ENCODE results near the gene SH3RF3. TPM values are rescaled to one million over a fixed set of nuclear protein-coding genes. Genes with fewer than 3 reads are reported as not detected.

The SH3RF3 gene
- total and polyA plus RNA-seq, 10 of the 15 experiments (the other 5 are each of a cell fraction or from before 2014, with no cell fraction given) = 0.08 to 8.8 (median 2.3) TPM

- no peaks in the 10 kb centered on the region for H3K27me3 ChIP-seq (replicated peaks in 1 of 2; ENCODE audit: control insufficient read depth in 2 of 2, insufficient read depth in 2 of 2, low read length in 1 of 2)
- BruUV-seq (replicated peaks) = no TSS peak
- no peak overlapping the region for H3K9ac ChIP-seq (ENCODE audit: control insufficient read depth, insufficient read depth, low read length)
- no peak overlapping the region for H3K4me3 ChIP-seq
- DNase-seq (ENCODE audit: low read depth, low spot score) (no peak), FAIRE-seq (no peak), ATAC-seq (no peak)
- ChIA-PET CTCF (no interaction called here), SMC1A (ENCODE audit: uncharacterized antibody, unreplicated experiment) (no interaction called here), POLR2A (no interaction called here), RAD21 (ENCODE audit: unreplicated experiment) (interaction anchor here (0.7 to 1.0 kb wide), 2 partner anchors 11 to 15 kb away, joined by 3 read pairs; no protein-coding TSS in a partner anchor)
- no peak overlapping the region for H2AFZ ChIP-seq (ENCODE audit: control insufficient read depth, low read depth, low read length)
- intact Hi-C loops (cut with micrococcal nuclease; ENCODE audit: unreplicated experiment) (no loop called here), in situ Hi-C loops (cut with MboI) (no loop called here)
- no peaks in the 10 kb centered on the region for H3K79me2 ChIP-seq (ENCODE audit: control insufficient read depth, insufficient read depth, low read length)
- peaks cover 6% of the 10 kb centered on the region for H3K4me1 ChIP-seq (ENCODE audit: control insufficient read depth, insufficient read depth, low read length)
- H3K27ac ChIP-seq (ENCODE audit: control insufficient read depth, insufficient read depth) = no peak overlapping the region
- 47% methylated on average over 15 of the region's 15 CpGs for WGBS (ENCODE audit: insufficient coverage, insufficient replicate concordance, low lambda C conversion rate, missing lambda C conversion rate)
- H3K4me2 ChIP-seq (ENCODE audit: control insufficient read depth, insufficient read depth) = no peak overlapping the region
- no peaks in the 10 kb centered on the region for H3K9me3 ChIP-seq (replicated peaks; ENCODE audit: control insufficient read depth, insufficient read depth, low read length)
- no peaks in the 10 kb centered on the region for H3K36me3 ChIP-seq (ENCODE audit: control insufficient read depth in 2 of 2, insufficient read depth in 2 of 2, low read length in 1 of 2)
- no peaks in the 10 kb centered on the region for H4K20me1 ChIP-seq (ENCODE audit: control insufficient read depth, insufficient read depth)
- no peak for TF ChIP-seq JUND (IDR thresholded peaks at IDR 0.05; ENCODE audit: low read depth, low read length)
- TF ChIP-seq EED (IDR thresholded peaks at IDR 0.05; ENCODE audit: low read depth) = no peak
- TF ChIP-seq EP300 (IDR thresholded peaks at IDR 0.05; ENCODE audit: borderline replicate concordance in 1 of 2, control insufficient read depth in 1 of 2, low read depth in 2 of 2, low read length in 2 of 2) = no peak
- TF ChIP-seq, protein P1, sequence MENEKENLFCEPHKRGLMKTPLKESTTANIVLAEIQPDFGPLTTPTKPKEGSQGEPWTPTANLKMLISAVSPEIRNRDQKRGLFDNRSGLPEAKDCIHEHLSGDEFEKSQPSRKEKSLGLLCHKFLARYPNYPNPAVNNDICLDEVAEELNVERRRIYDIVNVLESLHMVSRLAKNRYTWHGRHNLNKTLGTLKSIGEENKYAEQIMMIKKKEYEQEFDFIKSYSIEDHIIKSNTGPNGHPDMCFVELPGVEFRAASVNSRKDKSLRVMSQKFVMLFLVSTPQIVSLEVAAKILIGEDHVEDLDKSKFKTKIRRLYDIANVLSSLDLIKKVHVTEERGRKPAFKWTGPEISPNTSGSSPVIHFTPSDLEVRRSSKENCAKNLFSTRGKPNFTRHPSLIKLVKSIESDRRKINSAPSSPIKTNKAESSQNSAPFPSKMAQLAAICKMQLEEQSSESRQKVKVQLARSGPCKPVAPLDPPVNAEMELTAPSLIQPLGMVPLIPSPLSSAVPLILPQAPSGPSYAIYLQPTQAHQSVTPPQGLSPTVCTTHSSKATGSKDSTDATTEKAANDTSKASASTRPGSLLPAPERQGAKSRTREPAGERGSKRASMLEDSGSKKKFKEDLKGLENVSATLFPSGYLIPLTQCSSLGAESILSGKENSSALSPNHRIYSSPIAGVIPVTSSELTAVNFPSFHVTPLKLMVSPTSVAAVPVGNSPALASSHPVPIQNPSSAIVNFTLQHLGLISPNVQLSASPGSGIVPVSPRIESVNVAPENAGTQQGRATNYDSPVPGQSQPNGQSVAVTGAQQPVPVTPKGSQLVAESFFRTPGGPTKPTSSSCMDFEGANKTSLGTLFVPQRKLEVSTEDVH (IDR thresholded peaks at IDR 0.05; ENCODE audit: low read depth, partially characterized antibody) = no peak
- no peak for TF ChIP-seq RAD21 (IDR thresholded peaks at IDR 0.05; ENCODE audit: insufficient read depth, low read depth, low read length)
- TF ChIP-seq BCL11A (IDR thresholded peaks at IDR 0.05; ENCODE audit: low read depth, low read length) = no peak
- TF ChIP-seq, protein P2, sequence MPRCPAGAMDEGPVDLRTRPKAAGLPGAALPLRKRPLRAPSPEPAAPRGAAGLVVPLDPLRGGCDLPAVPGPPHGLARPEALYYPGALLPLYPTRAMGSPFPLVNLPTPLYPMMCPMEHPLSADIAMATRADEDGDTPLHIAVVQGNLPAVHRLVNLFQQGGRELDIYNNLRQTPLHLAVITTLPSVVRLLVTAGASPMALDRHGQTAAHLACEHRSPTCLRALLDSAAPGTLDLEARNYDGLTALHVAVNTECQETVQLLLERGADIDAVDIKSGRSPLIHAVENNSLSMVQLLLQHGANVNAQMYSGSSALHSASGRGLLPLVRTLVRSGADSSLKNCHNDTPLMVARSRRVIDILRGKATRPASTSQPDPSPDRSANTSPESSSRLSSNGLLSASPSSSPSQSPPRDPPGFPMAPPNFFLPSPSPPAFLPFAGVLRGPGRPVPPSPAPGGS (IDR thresholded peaks at IDR 0.05; ENCODE audit: borderline replicate concordance, insufficient read depth, low read depth, low read length, poor library complexity, severe bottlenecking) = no peak
- TF ChIP-seq, protein P3, sequence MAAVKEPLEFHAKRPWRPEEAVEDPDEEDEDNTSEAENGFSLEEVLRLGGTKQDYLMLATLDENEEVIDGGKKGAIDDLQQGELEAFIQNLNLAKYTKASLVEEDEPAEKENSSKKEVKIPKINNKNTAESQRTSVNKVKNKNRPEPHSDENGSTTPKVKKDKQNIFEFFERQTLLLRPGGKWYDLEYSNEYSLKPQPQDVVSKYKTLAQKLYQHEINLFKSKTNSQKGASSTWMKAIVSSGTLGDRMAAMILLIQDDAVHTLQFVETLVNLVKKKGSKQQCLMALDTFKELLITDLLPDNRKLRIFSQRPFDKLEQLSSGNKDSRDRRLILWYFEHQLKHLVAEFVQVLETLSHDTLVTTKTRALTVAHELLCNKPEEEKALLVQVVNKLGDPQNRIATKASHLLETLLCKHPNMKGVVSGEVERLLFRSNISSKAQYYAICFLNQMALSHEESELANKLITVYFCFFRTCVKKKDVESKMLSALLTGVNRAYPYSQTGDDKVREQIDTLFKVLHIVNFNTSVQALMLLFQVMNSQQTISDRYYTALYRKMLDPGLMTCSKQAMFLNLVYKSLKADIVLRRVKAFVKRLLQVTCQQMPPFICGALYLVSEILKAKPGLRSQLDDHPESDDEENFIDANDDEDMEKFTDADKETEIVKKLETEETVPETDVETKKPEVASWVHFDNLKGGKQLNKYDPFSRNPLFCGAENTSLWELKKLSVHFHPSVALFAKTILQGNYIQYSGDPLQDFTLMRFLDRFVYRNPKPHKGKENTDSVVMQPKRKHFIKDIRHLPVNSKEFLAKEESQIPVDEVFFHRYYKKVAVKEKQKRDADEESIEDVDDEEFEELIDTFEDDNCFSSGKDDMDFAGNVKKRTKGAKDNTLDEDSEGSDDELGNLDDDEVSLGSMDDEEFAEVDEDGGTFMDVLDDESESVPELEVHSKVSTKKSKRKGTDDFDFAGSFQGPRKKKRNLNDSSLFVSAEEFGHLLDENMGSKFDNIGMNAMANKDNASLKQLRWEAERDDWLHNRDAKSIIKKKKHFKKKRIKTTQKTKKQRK (IDR thresholded peaks at IDR 0.05; ENCODE audit: low read depth, low read length) = no peak
- TF ChIP-seq, protein P4, sequence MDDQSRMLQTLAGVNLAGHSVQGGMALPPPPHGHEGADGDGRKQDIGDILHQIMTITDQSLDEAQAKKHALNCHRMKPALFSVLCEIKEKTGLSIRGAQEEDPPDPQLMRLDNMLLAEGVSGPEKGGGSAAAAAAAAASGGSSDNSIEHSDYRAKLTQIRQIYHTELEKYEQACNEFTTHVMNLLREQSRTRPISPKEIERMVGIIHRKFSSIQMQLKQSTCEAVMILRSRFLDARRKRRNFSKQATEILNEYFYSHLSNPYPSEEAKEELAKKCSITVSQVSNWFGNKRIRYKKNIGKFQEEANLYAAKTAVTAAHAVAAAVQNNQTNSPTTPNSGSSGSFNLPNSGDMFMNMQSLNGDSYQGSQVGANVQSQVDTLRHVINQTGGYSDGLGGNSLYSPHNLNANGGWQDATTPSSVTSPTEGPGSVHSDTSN (IDR thresholded peaks at IDR 0.05; ENCODE audit: insufficient replicate concordance, low read depth, low read length) = no peak
- no peak for TF ChIP-seq NFYA (IDR thresholded peaks at IDR 0.05; ENCODE audit: borderline replicate concordance, low read depth, low read length)
- no peak for TF ChIP-seq USF2 (IDR thresholded peaks at IDR 0.05; ENCODE audit: borderline replicate concordance, low read depth, low read length)
- TF ChIP-seq POU2F2 (IDR thresholded peaks at IDR 0.05; ENCODE audit: borderline replicate concordance, low read depth, low read length) = no peak
- no peak for TF ChIP-seq CHD4 (IDR thresholded peaks at IDR 0.05)
Measured at GRCh38 chr2:109498906-109499305, 369.9 kb downstream of the SH3RF3 start.

Data from GM12878 (cell line).